OCI-LY1 (cell line): ENCODE data around the gene REG4.

Experiments used
- H2AFZ ChIP-seq: fragments of 200-600 bp; sonication (generic), shearing (Covaris generic); 2 replicates; pipeline ENCODE4 v1.6.0; 2014; ENCODE audit warnings: antibody characterized with exemption, mild to moderate bottlenecking, low read length
- H3F3A ChIP-seq: fragments of 200-600 bp; sonication (generic), shearing (Covaris generic); 2 replicates; pipeline ENCODE4 v1.6.0; 2014; ENCODE audit warnings: mild to moderate bottlenecking, antibody characterized with exemption, low read length, moderate library complexity; ENCODE audit not compliant: insufficient read depth
- H3K27ac ChIP-seq: fragments of 200-600 bp; sonication (generic); 2 replicates; pipeline ENCODE4 v1.5.1; 2014; ENCODE audit warnings: low read length, mixed run types, mild to moderate bottlenecking, low read depth; ENCODE audit not compliant: poor library complexity, severe bottlenecking
- H3K27me3 ChIP-seq: fragments of 200-600 bp; sonication (generic); 2 replicates; pipeline ENCODE4 v1.6.0; 2014; ENCODE audit warnings: antibody characterized with exemption, mild to moderate bottlenecking, low read length, moderate library complexity; ENCODE audit not compliant: insufficient read depth
- H3K36me3 ChIP-seq: fragments of 200-600 bp; sonication (generic); 2 replicates; pipeline ENCODE4 v1.6.1; 2014; ENCODE audit warnings: mild to moderate bottlenecking, antibody characterized with exemption, low read length, moderate library complexity, mixed read lengths; ENCODE audit not compliant: insufficient read depth
- H3K4me1 ChIP-seq: fragments of 200-600 bp; sonication (generic); 2 replicates; pipeline ENCODE4 v1.5.1; 2014; ENCODE audit warnings: mild to moderate bottlenecking, low read length, moderate library complexity; ENCODE audit not compliant: insufficient read depth, severe bottlenecking
- H3K4me2 ChIP-seq: fragments of 200-600 bp; sonication (generic), shearing (Covaris generic); 2 replicates; pipeline ENCODE4 v1.6.1; 2014; ENCODE audit warnings: low read length
- H3K4me3 ChIP-seq: fragments of 200-600 bp; sonication (generic); 2 replicates; pipeline ENCODE4 v1.5.1; 2014; ENCODE audit warnings: low read length, low read depth, mild to moderate bottlenecking, mixed read lengths; ENCODE audit not compliant: poor library complexity, severe bottlenecking
- H3K79me2 ChIP-seq: fragments of 200-600 bp; shearing (Covaris generic); 2 replicates; pipeline ENCODE4 v1.6.1; 2016; ENCODE audit warnings: mixed run types, low read length, mixed read lengths; ENCODE audit not compliant: insufficient read depth
- H3K9ac ChIP-seq: fragments of 200-600 bp; sonication (generic), shearing (Covaris generic); 2 replicates; pipeline ENCODE4 v1.6.1; 2014; ENCODE audit warnings: mild to moderate bottlenecking, low read length, mixed read lengths
- H3K9me2 ChIP-seq: fragments of 200-600 bp; sonication (generic), shearing (Covaris generic); 2 replicates; pipeline ENCODE4 v1.6.1; 2014; ENCODE audit warnings: low read depth, mild to moderate bottlenecking, low read length, mixed read lengths
- H3K9me3 ChIP-seq: fragments of 200-600 bp; shearing (Covaris generic); 2 replicates; pipeline ENCODE4 v1.6.1; 2014; ENCODE audit warnings: low read length, mixed read lengths
- H4K20me1 ChIP-seq: fragments of 200-600 bp; sonication (generic), shearing (Covaris generic); 2 replicates; pipeline ENCODE4 v1.6.0; 2016; ENCODE audit warnings: mild to moderate bottlenecking, low read length; ENCODE audit not compliant: insufficient read depth
- EZH2 ChIP-seq: fragments of 200-600 bp; sonication (generic), shearing (Covaris generic); IDR thresholded peaks from 2 replicates; pipeline ENCODE4 v1.8.0; 2017; ENCODE audit warnings: borderline replicate concordance, mixed run types, mild to moderate bottlenecking, antibody characterized with exemption, low read length, moderate library complexity, mixed read lengths
- TF ChIP-seq, protein P1 (sequence below): fragments of 200-600 bp; sonication (generic), shearing (Covaris generic); IDR thresholded peaks from 2 replicates; pipeline ENCODE4 v1.5.1; 2017; ENCODE audit warnings: mild to moderate bottlenecking, antibody characterized with exemption, low read length, moderate library complexity, mixed read lengths

REG4 gene

DNA sequence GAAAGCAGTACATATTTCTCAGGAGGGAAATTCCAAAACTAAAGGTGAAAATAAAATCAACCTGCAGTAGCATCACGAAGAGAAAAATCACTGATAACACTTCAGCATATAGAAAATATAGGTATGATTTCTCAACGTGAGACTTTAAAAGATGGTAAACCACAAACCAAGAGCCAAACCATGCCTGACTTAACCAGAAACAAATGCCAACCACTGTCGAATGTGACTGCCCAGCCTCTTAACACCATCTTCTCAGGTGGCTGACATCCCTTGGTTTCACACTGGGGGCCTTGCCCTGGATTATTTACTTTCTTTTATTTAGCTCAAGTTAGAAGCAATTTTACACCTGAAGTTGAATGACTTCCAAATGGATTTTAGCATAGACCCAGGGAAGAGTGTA is 52.7 kb downstream of the REG4 start:
- Histone ChIP-seq H3K9me3 (no peaks in the 10 kb centered on the region), H3K9ac (no peak overlapping the region), H3K36me3 (no peaks in the 10 kb centered on the region), H3K4me3 (no peak overlapping the region), H2AFZ (no peak overlapping the region), H4K20me1 (no peaks in the 10 kb centered on the region), H3K4me1 (no peaks in the 10 kb centered on the region), H3F3A (no peaks in the 10 kb centered on the region), H3K27ac (no peak overlapping the region), H3K79me2 (no peaks in the 10 kb centered on the region), H3K4me2 (no peak overlapping the region), H3K9me2 (no peaks in the 10 kb centered on the region), H3K27me3 (no peaks in the 10 kb centered on the region)
- TF ChIP-seq, protein P1, sequence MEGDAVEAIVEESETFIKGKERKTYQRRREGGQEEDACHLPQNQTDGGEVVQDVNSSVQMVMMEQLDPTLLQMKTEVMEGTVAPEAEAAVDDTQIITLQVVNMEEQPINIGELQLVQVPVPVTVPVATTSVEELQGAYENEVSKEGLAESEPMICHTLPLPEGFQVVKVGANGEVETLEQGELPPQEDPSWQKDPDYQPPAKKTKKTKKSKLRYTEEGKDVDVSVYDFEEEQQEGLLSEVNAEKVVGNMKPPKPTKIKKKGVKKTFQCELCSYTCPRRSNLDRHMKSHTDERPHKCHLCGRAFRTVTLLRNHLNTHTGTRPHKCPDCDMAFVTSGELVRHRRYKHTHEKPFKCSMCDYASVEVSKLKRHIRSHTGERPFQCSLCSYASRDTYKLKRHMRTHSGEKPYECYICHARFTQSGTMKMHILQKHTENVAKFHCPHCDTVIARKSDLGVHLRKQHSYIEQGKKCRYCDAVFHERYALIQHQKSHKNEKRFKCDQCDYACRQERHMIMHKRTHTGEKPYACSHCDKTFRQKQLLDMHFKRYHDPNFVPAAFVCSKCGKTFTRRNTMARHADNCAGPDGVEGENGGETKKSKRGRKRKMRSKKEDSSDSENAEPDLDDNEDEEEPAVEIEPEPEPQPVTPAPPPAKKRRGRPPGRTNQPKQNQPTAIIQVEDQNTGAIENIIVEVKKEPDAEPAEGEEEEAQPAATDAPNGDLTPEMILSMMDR: no peak
- TF ChIP-seq EZH2: no peak

DNA sequence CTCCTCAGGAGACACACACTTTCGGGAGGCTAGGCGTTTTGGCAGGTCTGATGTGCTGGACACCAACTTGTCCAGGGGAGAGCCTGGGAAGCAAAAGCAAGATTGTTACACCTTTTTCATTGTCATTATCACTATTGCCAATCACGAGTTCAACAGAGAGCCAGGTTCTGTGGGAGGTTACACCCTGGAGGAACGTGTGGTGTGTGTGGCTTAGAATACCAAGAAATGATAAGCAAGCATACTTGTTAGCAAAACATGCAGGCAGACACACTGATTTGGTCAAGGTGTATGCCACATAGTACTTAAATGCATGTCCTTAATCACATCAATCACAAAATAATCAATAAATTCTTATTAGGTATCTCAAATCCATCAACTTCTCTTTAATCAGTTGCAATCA is 58.7 kb downstream of the REG4 start:
- H3K4me3 ChIP-seq: no peak overlapping the region
- no peaks in the 10 kb centered on the region for H3K79me2 ChIP-seq
- H3K27me3 ChIP-seq: no peaks in the 10 kb centered on the region
- H3K36me3 ChIP-seq: no peaks in the 10 kb centered on the region
- H2AFZ ChIP-seq: no peak overlapping the region
- TF ChIP-seq EZH2: no peak
- TF ChIP-seq, protein P1: no peak
- no peak overlapping the region for H3K9ac ChIP-seq
- no peaks in the 10 kb centered on the region for H3K4me1 ChIP-seq
- H3K4me2 ChIP-seq: no peak overlapping the region
- H3K9me3 ChIP-seq: no peaks in the 10 kb centered on the region
- no peaks in the 10 kb centered on the region for H4K20me1 ChIP-seq
- H3F3A ChIP-seq: no peaks in the 10 kb centered on the region
- no peaks in the 10 kb centered on the region for H3K9me2 ChIP-seq
- H3K27ac ChIP-seq: no peak overlapping the region

DNA sequence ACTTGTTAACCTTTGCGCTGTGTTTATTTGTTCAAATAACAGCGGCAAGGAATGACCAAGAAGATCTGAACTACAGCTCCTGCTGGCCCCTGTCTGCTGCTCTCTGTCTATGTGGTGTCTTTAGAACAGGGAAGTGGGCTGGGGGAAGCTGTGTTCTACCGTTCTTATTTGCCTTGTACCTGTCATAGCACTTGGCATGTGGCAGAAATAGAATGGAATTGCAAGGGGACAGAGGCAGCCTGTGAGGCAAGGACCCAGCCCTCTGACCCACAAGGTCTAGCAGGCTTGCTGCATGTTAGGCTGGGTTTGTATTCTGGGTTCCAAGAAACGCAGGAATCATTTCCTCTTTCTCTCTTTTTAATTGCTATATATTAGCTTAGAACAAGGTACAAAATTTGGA is 63.2 kb downstream of the REG4 start:
- Histone ChIP-seq H2AFZ (no peak overlapping the region), H3K4me2 (no peak overlapping the region), H3K9ac (no peak overlapping the region), H3F3A (no peaks in the 10 kb centered on the region), H3K9me3 (no peaks in the 10 kb centered on the region), H3K4me3 (no peak overlapping the region), H3K36me3 (peaks cover 17% of the 10 kb centered on the region; the same call in 1 of the 2 replicates), H4K20me1 (no peaks in the 10 kb centered on the region), H3K27me3 (no peaks in the 10 kb centered on the region), H3K79me2 (no peaks in the 10 kb centered on the region), H3K9me2 (no peaks in the 10 kb centered on the region), H3K27ac (no peak overlapping the region), H3K4me1 (no peaks in the 10 kb centered on the region)
- no peak for TF ChIP-seq EZH2
- TF ChIP-seq, protein P1: no peak
